HepG2 (cell line): ENCODE results near the gene EPHA1. TPM values are rescaled to one million over a fixed set of nuclear protein-coding genes. Genes with fewer than 3 reads are reported as not detected.

Source experiments
- ELF3 ChIP-seq: IDR thresholded peaks from 2 replicates; pipeline ENCODE4 v1.6.1; 2016; ENCODE audit warnings: missing genetic modification reagents, missing compliant biosample characterization
- FLYWCH1 ChIP-seq: sonication (generic); formaldehyde crosslinking; IDR thresholded peaks from 2 replicates; pipeline ENCODE4 v1.8.1; 2023; ENCODE audit warnings: mild to moderate bottlenecking, missing genetic modification reagents
- HMGA1 ChIP-seq: sonication (generic); formaldehyde crosslinking; conservative IDR thresholded peaks from 2 replicates; pipeline ENCODE4 v1.4.0; 2020; ENCODE audit warnings: missing genetic modification reagents
- KLF12 ChIP-seq: sonication (generic); formaldehyde crosslinking; IDR thresholded peaks from 2 replicates; pipeline ENCODE4 v1.4.0; 2020; ENCODE audit warnings: missing genetic modification reagents, borderline replicate concordance
- MBNL3 ChIP-seq: fragments of 250-450 bp; sonication (Bioruptor Pico); conservative IDR thresholded peaks from 2 replicates; pipeline ENCODE4 v1.8.0; 2022; ENCODE audit warnings: mild to moderate bottlenecking, inconsistent platforms
- RNF2 ChIP-seq: fragments of 450-650 bp; conservative IDR thresholded peaks from 2 replicates; pipeline ENCODE4 v1.6.1; 2016; ENCODE audit warnings: low read depth
- TCF7L2 ChIP-seq: IDR thresholded peaks from 2 replicates; pipeline ENCODE4 v1.6.1; 2011; ENCODE audit warnings: mild to moderate bottlenecking, low read depth, low read length, moderate library complexity
- TFDP2 ChIP-seq: sonication (generic); formaldehyde crosslinking; IDR thresholded peaks from 2 replicates; pipeline ENCODE4 v1.4.0; 2020; ENCODE audit warnings: missing genetic modification reagents
- THAP7 ChIP-seq: sonication (generic); formaldehyde crosslinking; IDR thresholded peaks from 2 replicates; pipeline ENCODE4 v1.8.1; 2023; ENCODE audit warnings: mild to moderate bottlenecking, missing genetic modification reagents
- U2AF2 ChIP-seq: fragments of 200-400 bp; formaldehyde crosslinking; IDR thresholded peaks from 2 replicates; pipeline ENCODE4 v1.6.1; 2017; ENCODE audit warnings: low read depth, mild to moderate bottlenecking, low read length
- UBTF ChIP-seq: sonication (generic); formaldehyde crosslinking; IDR thresholded peaks from 2 replicates; pipeline ENCODE4 v1.4.0; 2020; ENCODE audit warnings: mild to moderate bottlenecking, missing genetic modification reagents
- ZFP90 ChIP-seq: sonication (generic); formaldehyde crosslinking; IDR thresholded peaks from 2 replicates; pipeline ENCODE4 v1.8.0; 2022; ENCODE audit warnings: missing genetic modification reagents, mild to moderate bottlenecking, inconsistent platforms, borderline replicate concordance
- ZNF276 ChIP-seq: sonication (generic); formaldehyde crosslinking; IDR thresholded peaks from 2 replicates; pipeline ENCODE4 v1.4.0; 2020; ENCODE audit warnings: mild to moderate bottlenecking, low read depth, missing genetic modification reagents
- ZNF281 ChIP-seq: sonication (generic); formaldehyde crosslinking; IDR thresholded peaks from 2 replicates; pipeline ENCODE4 v1.4.0; 2020; ENCODE audit warnings: missing genetic modification reagents, borderline replicate concordance
- ZNF337 ChIP-seq: sonication (generic); formaldehyde crosslinking; IDR thresholded peaks from 2 replicates; pipeline ENCODE4 v1.5.1; 2020; ENCODE audit warnings: missing genetic modification reagents, low read depth, mild to moderate bottlenecking, borderline replicate concordance
- ZNF605 ChIP-seq: sonication (generic); formaldehyde crosslinking; IDR thresholded peaks from 2 replicates; pipeline ENCODE4 v1.8.0; 2022; ENCODE audit warnings: mild to moderate bottlenecking, missing genetic modification reagents
- ZZZ3 ChIP-seq: sonication (generic); formaldehyde crosslinking; IDR thresholded peaks from 2 replicates; pipeline ENCODE4 v1.4.0; 2020; ENCODE audit warnings: missing genetic modification reagents, mild to moderate bottlenecking, borderline replicate concordance
- polyA plus RNA-seq, 8 experiments: library from polyadenylated mRNA; depleted of rRNA in 3 of 8; stranded (reverse) in 7 of 8; unstranded in 1 of 8; fragments of >200 nt; fragmentation: Illumina TruSeq in 4 of 8; extraction: Trizol in 4 of 8; gene quantifications; 2 replicates each; pipeline versions ENCODE4 v1.2.1 to v1.2.3, GENCODE V29; 2011 to 2016; ENCODE audit warnings: low read depth in 4 of 8, missing spikeins in 1 of 8, mixed read lengths in 1 of 8; ENCODE audit not compliant: insufficient read depth in 1 of 8
- total RNA-seq, 5 experiments: library from RNA; depleted of rRNA; stranded (reverse); fragments of >200 nt; fragmentation: Illumina TruSeq; extraction: Trizol; gene quantifications; 2 replicates each; pipeline ENCODE4 v1.2.3, GENCODE V29; 2016; ENCODE audit warnings: low read depth in 1 of 5

The EPHA1 gene
- total and polyA plus RNA-seq, 2 of the 13 experiments (the other 11 are each of a cell fraction or from before 2014, with no cell fraction given) = 4.6 to 17.1 TPM

GRCh38 chr7:143380646-143381426 is 27.8 kb downstream of the EPHA1 start, which contains the start of gene ZYX (continued):
- TF ChIP-seq THAP7 (CRISPR knock-in tag) = no peak
- TF ChIP-seq HMGA1 = no peak
- 0 out of 2 replicates have a peak, but pooled peaks have one; percentile 33 for TF ChIP-seq FLYWCH1 (CRISPR knock-in tag)
- TF ChIP-seq ZNF281 (CRISPR knock-in tag) = peak; percentile 77
- 0 out of 2 replicates have a peak, but pooled peaks have one; percentile 19 for TF ChIP-seq RNF2
- no peak for TF ChIP-seq U2AF2
- no peak for TF ChIP-seq ZNF276
- 0 out of 2 replicates have a peak, but pooled peaks have one; percentile 45 for TF ChIP-seq ZFP90 (CRISPR knock-in tag)
- TF ChIP-seq ZNF605 (CRISPR knock-in tag) = 0 out of 2 replicates have a peak, but pooled peaks have one; percentile 13
- TF ChIP-seq ZNF337 (CRISPR knock-in tag) = no peak
- no peak for TF ChIP-seq MBNL3 (CRISPR knock-in tag)
- peak; percentile 94 for TF ChIP-seq UBTF
- TF ChIP-seq TFDP2 = 0 out of 2 replicates have a peak, but pooled peaks have one; percentile 22
- peak; percentile 32; the same call in 1 of the 2 replicates for TF ChIP-seq ELF3 (CRISPR knock-in tag)
- no peak for TF ChIP-seq ZZZ3 (CRISPR knock-in tag)
- no peak for TF ChIP-seq TCF7L2
- no peak for TF ChIP-seq KLF12
